ENCODE data around the gene TMEM129.

DNA sequence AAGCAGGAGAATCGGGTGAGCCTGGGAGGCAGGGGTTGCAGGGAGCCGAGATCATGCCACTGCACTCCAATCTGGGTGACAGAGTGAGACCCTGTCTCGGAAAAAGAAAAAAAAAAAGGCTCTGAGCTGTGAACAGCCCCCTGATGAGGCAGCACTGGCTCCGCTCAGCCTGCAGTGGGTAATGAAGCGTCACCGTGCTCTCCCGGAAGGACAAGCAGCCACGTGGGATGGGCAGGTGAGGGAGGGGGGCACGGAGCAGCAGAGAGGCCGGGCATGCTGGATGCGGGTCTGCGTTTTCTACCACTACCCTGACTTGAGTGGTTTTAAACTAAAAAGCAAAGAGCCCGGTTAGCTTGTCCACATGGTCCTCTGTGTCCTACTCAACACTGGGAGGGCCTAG is 15.7 kb upstream of the TMEM129 start:
- TF ChIP-seq, protein P1, sequence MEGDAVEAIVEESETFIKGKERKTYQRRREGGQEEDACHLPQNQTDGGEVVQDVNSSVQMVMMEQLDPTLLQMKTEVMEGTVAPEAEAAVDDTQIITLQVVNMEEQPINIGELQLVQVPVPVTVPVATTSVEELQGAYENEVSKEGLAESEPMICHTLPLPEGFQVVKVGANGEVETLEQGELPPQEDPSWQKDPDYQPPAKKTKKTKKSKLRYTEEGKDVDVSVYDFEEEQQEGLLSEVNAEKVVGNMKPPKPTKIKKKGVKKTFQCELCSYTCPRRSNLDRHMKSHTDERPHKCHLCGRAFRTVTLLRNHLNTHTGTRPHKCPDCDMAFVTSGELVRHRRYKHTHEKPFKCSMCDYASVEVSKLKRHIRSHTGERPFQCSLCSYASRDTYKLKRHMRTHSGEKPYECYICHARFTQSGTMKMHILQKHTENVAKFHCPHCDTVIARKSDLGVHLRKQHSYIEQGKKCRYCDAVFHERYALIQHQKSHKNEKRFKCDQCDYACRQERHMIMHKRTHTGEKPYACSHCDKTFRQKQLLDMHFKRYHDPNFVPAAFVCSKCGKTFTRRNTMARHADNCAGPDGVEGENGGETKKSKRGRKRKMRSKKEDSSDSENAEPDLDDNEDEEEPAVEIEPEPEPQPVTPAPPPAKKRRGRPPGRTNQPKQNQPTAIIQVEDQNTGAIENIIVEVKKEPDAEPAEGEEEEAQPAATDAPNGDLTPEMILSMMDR (IDR thresholded peaks at IDR 0.05; ENCODE audit: poor library complexity, severe bottlenecking), result no peak
- no peak for TF ChIP-seq EZH2 (IDR thresholded peaks at IDR 0.05; ENCODE audit: borderline replicate concordance, insufficient read depth, low read length, poor library complexity, severe bottlenecking)
- no peak for TF ChIP-seq TAF1 (IDR thresholded peaks at IDR 0.05; ENCODE audit: low read depth)
- no peak for TF ChIP-seq MXI1 (conservative IDR thresholded peaks at IDR 0.05; ENCODE audit: poor library complexity, severe bottlenecking)
- TF ChIP-seq EP300 (conservative IDR thresholded peaks at IDR 0.05; ENCODE audit: poor library complexity, severe bottlenecking), result no peak
- TF ChIP-seq RAD21 (conservative IDR thresholded peaks at IDR 0.05), result no peak
